ENCODE results near the gene LCLAT1. TPM values are rescaled to one million over a fixed set of nuclear protein-coding genes. Genes with fewer than 3 reads are reported as not detected.
A peak's percentile ranks its signal among the peaks of the same experiment; 100 is the strongest.

Gene LCLAT1
- total RNA-seq, 1 experiment from 2014 or later, result 32.9 TPM

- H2BK20ac ChIP-seq (ENCODE audit: low read depth, low read length, poor library complexity, severe bottlenecking), result no peak overlapping the region
- Mint-ChIP-seq H3K4me1 (peaks cover 4 to 6% of the 10 kb centered on the region in 2 experiments; a peak in 2 of 4 replicates), H3K27me3 (ENCODE audit: low read depth) (no peaks in the 10 kb centered on the region), H3K27ac (0 out of 7 replicates have a peak overlapping the region, but pooled peaks of 1 of the 3 experiments have one; percentile 2), H3K9me3 (peaks cover 2 to 13% of the 10 kb centered on the region in 2 experiments; a peak in 3 of 5 replicates), H3K4me3 (no peak overlapping the region), H3K36me3 (ENCODE audit: insufficient read depth in 1 of 3, low read depth in 3 of 3) (peaks cover 8 to 25% (median 15%) of the 10 kb centered on the region in 3 experiments; a peak in 6 of 7 replicates)
- H3K79me2 ChIP-seq (ENCODE audit: insufficient read depth, low read length), result no peaks in the 10 kb centered on the region; the same call in 1 of the 2 replicates
- H3K23ac ChIP-seq (ENCODE audit: insufficient read length, low read depth, low read length), result no peak overlapping the region
- no peak overlapping the region for H2BK12ac ChIP-seq (ENCODE audit: insufficient read length, low read depth, low read length)
- no peak overlapping the region for H3K4ac ChIP-seq (ENCODE audit: low read depth, low read length)
- no peak overlapping the region for H4K8ac ChIP-seq (replicated peaks; ENCODE audit: insufficient read length, low read depth, low read length)
- H3K9ac ChIP-seq (ENCODE audit: extremely low read depth, insufficient read length, low read length), result no peak overlapping the region
- H4K5ac ChIP-seq (ENCODE audit: insufficient read length, low read depth, low read length), result no peak overlapping the region
- H3K4me1 ChIP-seq (ENCODE audit: insufficient read depth, low read length), result no peaks in the 10 kb centered on the region
- no peak overlapping the region for H3K18ac ChIP-seq (ENCODE audit: insufficient read length, low read depth, low read length)
- H2AK5ac ChIP-seq (ENCODE audit: insufficient read length, low read length), result no peak overlapping the region
- H2BK5ac ChIP-seq (ENCODE audit: insufficient read length, low read length), result no peak overlapping the region
- H3K27ac ChIP-seq (ENCODE audit: insufficient read length, low read depth, low read length), result no peak overlapping the region
- no peaks in the 10 kb centered on the region for H3K27me3 ChIP-seq (ENCODE audit: insufficient read depth, low read length)
- H4K91ac ChIP-seq (ENCODE audit: insufficient read length, low read depth, low read length), result no peak overlapping the region
- DNase-seq, result no peak
- no peak overlapping the region for H3K56ac ChIP-seq (ENCODE audit: insufficient read length, low read depth, low read length)
- no peak for TF ChIP-seq CTCF (conservative IDR thresholded peaks at IDR 0.05)
- H3K9me3 ChIP-seq (ENCODE audit: control insufficient read depth, low read depth, low read length), result no peaks in the 10 kb centered on the region
- no peak overlapping the region for H3K4me2 ChIP-seq (ENCODE audit: insufficient read depth, insufficient read length, low read length)
- no peak overlapping the region for H3T11ph ChIP-seq (ENCODE audit: low read length)
- no peaks in the 10 kb centered on the region for H3K23me2 ChIP-seq (ENCODE audit: insufficient read length, low read depth, low read length, poor library complexity, severe bottlenecking)
- no peak overlapping the region for H2BK15ac ChIP-seq (ENCODE audit: low read depth, low read length)
- H2BK120ac ChIP-seq (ENCODE audit: low read depth, low read length, poor library complexity, severe bottlenecking), result no peak overlapping the region
- no peaks in the 10 kb centered on the region for H4K20me1 ChIP-seq (ENCODE audit: control insufficient read depth, insufficient read depth, insufficient read length)
- no peak overlapping the region for H2AFZ ChIP-seq (ENCODE audit: low read length)
- H3K79me1 ChIP-seq (ENCODE audit: insufficient read depth, low read depth, low read length, poor library complexity, severe bottlenecking), result peaks cover 4% of the 10 kb centered on the region
- H3K14ac ChIP-seq (ENCODE audit: insufficient read depth, low read length), result no peak overlapping the region
Observed at GRCh38 chr2:30472326-30472725, 25.3 kb downstream of the LCLAT1 start.

Data from H9 (cell line).